A673 (cell line): ENCODE data around the gene IRF6. TPM values are rescaled to one million over a fixed set of nuclear protein-coding genes. Genes with fewer than 3 reads are reported as not detected.

ENCODE experiments used
- BruUV-seq: library from RNA; stranded (reverse); fragments of 400-500 nt; replicated peaks from 2 replicates; lab custom pipeline; 2021; lab: Mats Ljungman, UMichigan
- CTCF ChIA-PET: fragments of 300-600 bp; sonication (Branson Sonifier 250); formaldehyde crosslinking; loops from one replicate; lab custom pipeline; 2022; ENCODE audit warnings: antibody characterized with exemption; lab: Charles Lee
- POLR2A ChIA-PET: fragments of 300-600 bp; sonication (Branson Sonifier 250); formaldehyde crosslinking; loops from one replicate; lab custom pipeline; 2022; ENCODE audit warnings: antibody characterized with exemption; ENCODE audit not compliant: low non-redundant PET; lab: Charles Lee
- DNase-seq: peaks from one replicate; pipeline ENCODE4 v3.0.0-alpha.2; 2015; ENCODE audit warnings: low spot score
- H3K27ac ChIP-seq: fragments of 200-600 bp; sonication (generic); 2 replicates; pipeline ENCODE4 v1.5.1; 2016; ENCODE audit warnings: mixed run types, low read depth, mild to moderate bottlenecking, mixed read lengths, antibody characterized with exemption, low read length; ENCODE audit not compliant: poor library complexity, severe bottlenecking
- H3K27me3 ChIP-seq: fragments of 200-600 bp; sonication (generic); replicated peaks from 2 replicates; pipeline ENCODE4 v1.6.1; 2017; ENCODE audit warnings: mixed run types, low read depth, mild to moderate bottlenecking, mixed read lengths, antibody characterized with exemption, low read length; ENCODE audit not compliant: insufficient read depth, poor library complexity
- H3K36me3 ChIP-seq: fragments of 200-600 bp; sonication (generic); 2 replicates; pipeline ENCODE4 v1.6.1; 2016; ENCODE audit warnings: mixed run types, mild to moderate bottlenecking, mixed read lengths, antibody characterized with exemption, low read length; ENCODE audit not compliant: insufficient read depth, poor library complexity, severe bottlenecking
- H3K4me1 ChIP-seq: fragments of 200-600 bp; sonication (generic); 2 replicates; pipeline ENCODE4 v1.6.1; 2017; ENCODE audit warnings: mixed run types, mild to moderate bottlenecking, mixed read lengths, antibody characterized with exemption, low read length; ENCODE audit not compliant: insufficient read depth, poor library complexity, severe bottlenecking
- H3K4me3 ChIP-seq: fragments of 200-600 bp; sonication (generic); 2 replicates; pipeline ENCODE4 v1.5.1; 2016; ENCODE audit warnings: low read depth, mixed run types, mild to moderate bottlenecking, mixed read lengths, low read length; ENCODE audit not compliant: poor library complexity, severe bottlenecking
- H3K9me3 ChIP-seq: fragments of 200-600 bp; sonication (generic); 2 replicates; pipeline ENCODE4 v1.6.1; 2016; ENCODE audit warnings: mixed run types, low read depth, mild to moderate bottlenecking, mixed read lengths, antibody characterized with exemption, low read length; ENCODE audit not compliant: poor library complexity, severe bottlenecking
- EZH2 ChIP-seq: fragments of 200-600 bp; sonication (generic); IDR thresholded peaks from 2 replicates; pipeline ENCODE4 v1.6.1; 2017; ENCODE audit warnings: borderline replicate concordance, low read depth, mild to moderate bottlenecking, mixed read lengths, antibody characterized with exemption, low read length; ENCODE audit not compliant: poor library complexity, severe bottlenecking
- intact Hi-C: fragments of 100-400 bp; cut with micrococcal nuclease; formaldehyde crosslinking; loops from one replicate; pipeline ENCODE4 v1.10.0; 2022; ENCODE audit not compliant: unreplicated experiment
- total RNA-seq: library from RNA; stranded (reverse); gene quantifications from 2 replicates; pipeline ENCODE4 v1.2.3, GENCODE V29; 2021
- TF ChIP-seq, protein P1 (sequence below): fragments of 300-800, 200-600 bp; sonication (generic); conservative IDR thresholded peaks from 2 replicates; pipeline ENCODE4 v1.5.1; 2017; ENCODE audit warnings: low read depth, mild to moderate bottlenecking, antibody characterized with exemption, low read length, moderate library complexity, mixed read lengths

The IRF6 gene
- total RNA-seq, 1 experiment from 2014 or later, result 0.17 TPM

DNA sequence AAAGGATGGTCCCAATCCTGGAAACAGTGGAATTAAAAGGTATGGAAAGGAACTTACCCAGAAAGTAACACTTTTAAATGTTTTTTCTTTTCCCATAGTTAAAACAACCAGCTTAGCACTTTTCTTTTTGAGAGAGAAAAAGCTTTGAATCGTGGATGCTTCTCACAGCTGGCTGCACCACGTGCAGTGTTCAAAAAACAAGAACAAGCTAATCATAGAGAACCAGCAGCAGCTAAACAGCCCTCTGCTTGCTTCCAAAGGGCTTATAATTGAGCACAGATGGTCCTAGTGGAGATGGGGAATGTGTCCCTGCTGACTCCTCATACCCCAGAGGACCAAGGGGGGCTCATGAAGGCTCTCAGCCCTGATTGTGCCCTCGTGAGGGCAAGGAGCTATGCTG, 48.3 kb upstream of the IRF6 start:
- no TSS peak for BruUV-seq
- Histone ChIP-seq H3K27me3 (no peaks in the 10 kb centered on the region), H3K4me1 (peaks cover 8% of the 10 kb centered on the region), H3K4me3 (no peak overlapping the region), H3K36me3 (peaks cover 24% of the 10 kb centered on the region), H3K27ac (no peak overlapping the region), H3K9me3 (no peaks in the 10 kb centered on the region)
- DNase-seq, result no peak
- TF ChIP-seq, protein P1, sequence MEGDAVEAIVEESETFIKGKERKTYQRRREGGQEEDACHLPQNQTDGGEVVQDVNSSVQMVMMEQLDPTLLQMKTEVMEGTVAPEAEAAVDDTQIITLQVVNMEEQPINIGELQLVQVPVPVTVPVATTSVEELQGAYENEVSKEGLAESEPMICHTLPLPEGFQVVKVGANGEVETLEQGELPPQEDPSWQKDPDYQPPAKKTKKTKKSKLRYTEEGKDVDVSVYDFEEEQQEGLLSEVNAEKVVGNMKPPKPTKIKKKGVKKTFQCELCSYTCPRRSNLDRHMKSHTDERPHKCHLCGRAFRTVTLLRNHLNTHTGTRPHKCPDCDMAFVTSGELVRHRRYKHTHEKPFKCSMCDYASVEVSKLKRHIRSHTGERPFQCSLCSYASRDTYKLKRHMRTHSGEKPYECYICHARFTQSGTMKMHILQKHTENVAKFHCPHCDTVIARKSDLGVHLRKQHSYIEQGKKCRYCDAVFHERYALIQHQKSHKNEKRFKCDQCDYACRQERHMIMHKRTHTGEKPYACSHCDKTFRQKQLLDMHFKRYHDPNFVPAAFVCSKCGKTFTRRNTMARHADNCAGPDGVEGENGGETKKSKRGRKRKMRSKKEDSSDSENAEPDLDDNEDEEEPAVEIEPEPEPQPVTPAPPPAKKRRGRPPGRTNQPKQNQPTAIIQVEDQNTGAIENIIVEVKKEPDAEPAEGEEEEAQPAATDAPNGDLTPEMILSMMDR, result no peak
- no peak for TF ChIP-seq EZH2
- CTCF ChIA-PET, result interaction anchor here (0.9 kb wide), 1 partner anchor 8 kb away, joined by 4 read pairs; no protein-coding TSS in a partner anchor
- intact Hi-C loops, result loop anchor here (5.0 kb wide), 2 partner anchors 288 to 548 kb away; no protein-coding TSS in a partner anchor
- POLR2A ChIA-PET, result no interaction called here

GRCh38 chr1:209853676-209854075, 47.7 kb upstream of the IRF6 start:
- ChIA-PET CTCF (interaction anchor here (0.9 kb wide), 1 partner anchor 8 kb away, joined by 4 read pairs; no protein-coding TSS in a partner anchor), POLR2A (no interaction called here)
- Histone ChIP-seq H3K27me3 (no peaks in the 10 kb centered on the region), H3K36me3 (peaks cover 24% of the 10 kb centered on the region), H3K4me1 (peaks cover 8% of the 10 kb centered on the region), H3K4me3 (no peak overlapping the region), H3K9me3 (no peaks in the 10 kb centered on the region), H3K27ac (no peak overlapping the region)
- DNase-seq, result no peak
- TF ChIP-seq, protein P1, result no peak
- TF ChIP-seq EZH2, result no peak
- no TSS peak for BruUV-seq
- intact Hi-C loops, result loop anchor here (5.0 kb wide), 2 partner anchors 289 to 549 kb away; no protein-coding TSS in a partner anchor

DNA sequence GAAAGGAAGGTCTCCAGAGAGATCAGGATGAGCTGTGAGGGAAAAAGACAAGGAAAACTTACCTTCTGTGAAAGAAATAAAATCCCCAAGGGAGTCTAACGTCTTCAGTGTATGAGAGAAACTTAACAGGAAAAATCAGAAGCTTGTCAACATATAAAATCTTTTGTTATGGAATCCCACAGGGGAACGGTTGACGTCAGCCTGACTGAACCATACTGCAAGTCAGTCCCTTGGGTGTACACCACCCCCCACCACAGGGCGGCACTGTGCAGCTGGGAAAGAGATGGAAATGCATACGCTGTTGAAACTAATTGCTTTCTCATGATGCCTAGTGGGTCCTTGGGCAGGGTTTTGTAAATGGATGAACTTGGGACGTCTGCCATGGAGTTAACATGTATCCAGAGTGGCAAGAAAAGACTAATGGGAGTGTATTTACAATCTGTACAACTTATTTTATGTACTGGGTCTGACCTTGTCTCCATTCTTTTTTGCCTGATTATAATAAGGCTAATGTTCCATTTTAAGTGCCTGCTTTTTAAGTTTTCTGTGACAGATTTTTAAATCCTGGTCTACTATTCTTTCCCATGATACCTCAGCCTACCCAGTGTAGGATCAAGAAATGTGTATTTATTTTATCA, 44.5 kb upstream of the IRF6 start:
- Histone ChIP-seq H3K9me3 (no peaks in the 10 kb centered on the region), H3K4me1 (peaks cover 19% of the 10 kb centered on the region), H3K36me3 (peaks cover 30% of the 10 kb centered on the region), H3K27ac (peak overlapping the region; percentile 17), H3K27me3 (no peaks in the 10 kb centered on the region), H3K4me3 (no peak overlapping the region)
- ChIA-PET POLR2A (interaction anchor here (0.7 kb wide), 1 partner anchor 16 kb away, joined by 3 read pairs; no protein-coding TSS in a partner anchor), CTCF (interaction anchor here (0.6 to 1.7 kb wide), 4 partner anchors 13 to 31 kb away, joined by 3 to 5 read pairs (median 4); no protein-coding TSS in a partner anchor)
- peak; percentile 96 for DNase-seq
- no peak for TF ChIP-seq EZH2
- TF ChIP-seq, protein P1, result peak; percentile 96
- BruUV-seq, result no TSS peak
- intact Hi-C loops, result loop anchor here (1.0 to 5.0 kb wide), 3 partner anchors 292 to 552 kb away; no protein-coding TSS in a partner anchor
